Activated CD8-positive, alpha-beta memory T cell treated with anti-CD3 and anti-CD28 coated beads, Interleukin-2, amount 10 ng/mL, durations not matched to agents 7 days and 5 days (primary cell): ENCODE measurements around the gene NOTUM. TPM values are rescaled to one million over a fixed set of nuclear protein-coding genes. Genes with fewer than 3 reads are reported as not detected.

ENCODE experiments used
- ATAC-seq: fragments of 150-1000 bp; cut with Tn5 transposase; one replicate; pipeline ENCODE4 v1.10.0; 2021; ENCODE audit warnings: moderate library complexity
- CTCF ChIA-PET: fragments of 350-600 bp; sonication (Branson Sonifier 250); formaldehyde crosslinking; loops from one replicate; lab custom pipeline; 2021; ENCODE audit warnings: antibody characterized with exemption; lab: Charles Lee
- DNase-seq: peaks from one replicate; pipeline ENCODE4 v3.0.0-alpha.2; 2020
- H3K27ac Mint-ChIP-seq: one replicate; pipeline ENCODE4 v1.8.0; 2021; ENCODE audit warnings: mild to moderate bottlenecking, mixed read lengths
- H3K27me3 Mint-ChIP-seq: one replicate; pipeline ENCODE4 v1.8.0; 2021; ENCODE audit warnings: mixed read lengths
- H3K36me3 Mint-ChIP-seq: one replicate; pipeline ENCODE4 v1.8.0; 2021; ENCODE audit warnings: mild to moderate bottlenecking, mixed read lengths
- H3K4me1 Mint-ChIP-seq: one replicate; pipeline ENCODE4 v1.8.0; 2021; ENCODE audit warnings: mixed read lengths
- H3K4me3 Mint-ChIP-seq: one replicate; pipeline ENCODE4 v1.8.0; 2021; ENCODE audit warnings: mild to moderate bottlenecking, moderate library complexity, mixed read lengths
- H3K9me3 Mint-ChIP-seq: one replicate; pipeline ENCODE4 v1.8.0; 2022; ENCODE audit warnings: low read depth, mixed read lengths
- total RNA-seq, 2 experiments: library from RNA; stranded (reverse); gene quantifications; one replicate each; pipeline ENCODE4 v1.2.3, GENCODE V29; 2021

NOTUM gene
- total RNA-seq, 2 experiments from 2014 or later, result 0.21 TPM; not detected in 1

DNA sequence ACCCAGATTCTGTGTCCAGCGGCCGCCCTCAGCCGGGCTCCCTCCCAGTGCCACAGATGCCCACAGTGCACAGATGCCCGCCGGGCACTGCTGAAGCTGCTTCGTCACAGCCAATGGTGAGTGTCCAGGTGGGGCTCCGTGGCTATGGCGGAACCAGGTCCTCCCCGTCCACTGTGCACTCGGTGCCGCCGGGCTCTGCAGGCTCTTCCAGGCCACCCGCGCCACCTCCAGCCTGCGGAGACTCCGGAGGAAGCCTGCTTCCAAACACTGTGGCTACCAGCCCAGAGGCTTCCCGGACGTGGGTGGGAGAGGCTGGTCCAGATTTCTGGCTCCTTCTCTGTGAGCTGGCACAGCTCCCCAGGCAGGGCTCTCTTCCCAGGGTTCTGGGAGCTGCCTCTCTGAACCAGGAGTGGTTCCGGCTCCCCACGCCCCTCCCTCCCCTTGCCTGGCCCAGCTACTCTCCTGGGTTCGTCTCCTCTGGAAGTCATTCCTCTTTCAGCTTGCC is 21.1 kb downstream of the NOTUM start:
- Mint-ChIP-seq H3K4me1 (peaks cover 12% of the 10 kb centered on the region), H3K27me3 (peaks cover 5% of the 10 kb centered on the region), H3K27ac (no peak overlapping the region), H3K36me3 (no peaks in the 10 kb centered on the region), H3K4me3 (no peak overlapping the region), H3K9me3 (no peaks in the 10 kb centered on the region)
- CTCF ChIA-PET, result interaction anchor here (1.7 kb wide), 1 partner anchor 19 kb away, joined by 5 read pairs; no protein-coding TSS in a partner anchor
- DNase-seq (no peak), ATAC-seq (no peak)

DNA sequence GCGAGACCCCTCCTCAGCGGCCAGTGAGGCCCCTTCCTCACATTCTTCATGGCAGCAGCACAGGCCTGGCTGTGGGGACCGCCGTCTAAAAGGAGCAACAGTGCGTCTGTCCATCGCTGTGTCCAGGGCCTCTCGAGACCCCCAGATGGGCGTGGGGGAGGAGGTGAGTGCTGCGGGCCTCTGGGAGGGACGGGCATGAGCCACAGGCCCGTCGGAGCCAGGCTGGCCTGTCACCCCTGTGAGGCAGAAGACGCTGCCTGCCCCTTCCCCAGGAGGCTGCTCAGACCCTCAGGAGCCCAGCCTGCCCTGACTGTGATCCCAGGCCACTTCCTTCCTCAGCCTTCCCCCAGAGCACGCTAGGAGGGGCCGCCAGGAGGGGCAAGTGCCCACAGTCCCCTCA is 21.8 kb downstream of the NOTUM start:
- Mint-ChIP-seq H3K36me3 (no peaks in the 10 kb centered on the region), H3K4me3 (no peak overlapping the region)
- CTCF ChIA-PET, result no interaction called here

DNA sequence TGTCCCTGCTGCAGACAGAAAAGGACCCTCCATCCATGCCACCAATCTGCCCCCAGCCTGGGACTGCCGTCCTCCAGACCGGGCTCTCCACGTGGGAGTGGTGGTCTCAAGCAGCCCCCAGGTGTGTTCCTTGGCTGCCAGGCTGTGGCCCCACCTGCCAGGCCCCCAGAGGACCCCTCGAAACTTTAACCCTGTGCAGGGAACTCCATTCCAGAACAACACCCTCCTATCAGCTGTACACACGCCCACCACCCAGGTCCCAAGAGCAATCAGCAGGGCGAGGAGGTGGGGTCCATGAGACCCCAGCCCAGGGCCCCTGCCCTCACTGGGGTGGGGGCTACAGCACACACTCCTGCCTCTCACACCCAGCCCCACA is 25.3 kb downstream of the NOTUM start:
- H3K4me1 Mint-ChIP-seq, result peaks cover 21% of the 10 kb centered on the region
- CTCF ChIA-PET, result interaction anchor here (1.2 kb wide), 1 partner anchor 24 kb away, joined by 4 read pairs; no protein-coding TSS in a partner anchor
- no peaks in the 10 kb centered on the region for H3K36me3 Mint-ChIP-seq
- ATAC-seq (no peak), DNase-seq (no peak)
- no peaks in the 10 kb centered on the region for H3K9me3 Mint-ChIP-seq
- H3K27me3 Mint-ChIP-seq, result peaks cover 5% of the 10 kb centered on the region
- H3K27ac Mint-ChIP-seq, result no peak overlapping the region
- peak overlapping the region; percentile 43 for H3K4me3 Mint-ChIP-seq

More for the DNA sequence above, 21.8 kb downstream of the NOTUM start:
- H3K4me1 Mint-ChIP-seq, result peaks cover 12% of the 10 kb centered on the region
- DNase-seq (no peak), ATAC-seq (no peak)
- H3K9me3 Mint-ChIP-seq, result no peaks in the 10 kb centered on the region
- H3K27ac Mint-ChIP-seq, result no peak overlapping the region
- peaks cover 5% of the 10 kb centered on the region for H3K27me3 Mint-ChIP-seq

DNA sequence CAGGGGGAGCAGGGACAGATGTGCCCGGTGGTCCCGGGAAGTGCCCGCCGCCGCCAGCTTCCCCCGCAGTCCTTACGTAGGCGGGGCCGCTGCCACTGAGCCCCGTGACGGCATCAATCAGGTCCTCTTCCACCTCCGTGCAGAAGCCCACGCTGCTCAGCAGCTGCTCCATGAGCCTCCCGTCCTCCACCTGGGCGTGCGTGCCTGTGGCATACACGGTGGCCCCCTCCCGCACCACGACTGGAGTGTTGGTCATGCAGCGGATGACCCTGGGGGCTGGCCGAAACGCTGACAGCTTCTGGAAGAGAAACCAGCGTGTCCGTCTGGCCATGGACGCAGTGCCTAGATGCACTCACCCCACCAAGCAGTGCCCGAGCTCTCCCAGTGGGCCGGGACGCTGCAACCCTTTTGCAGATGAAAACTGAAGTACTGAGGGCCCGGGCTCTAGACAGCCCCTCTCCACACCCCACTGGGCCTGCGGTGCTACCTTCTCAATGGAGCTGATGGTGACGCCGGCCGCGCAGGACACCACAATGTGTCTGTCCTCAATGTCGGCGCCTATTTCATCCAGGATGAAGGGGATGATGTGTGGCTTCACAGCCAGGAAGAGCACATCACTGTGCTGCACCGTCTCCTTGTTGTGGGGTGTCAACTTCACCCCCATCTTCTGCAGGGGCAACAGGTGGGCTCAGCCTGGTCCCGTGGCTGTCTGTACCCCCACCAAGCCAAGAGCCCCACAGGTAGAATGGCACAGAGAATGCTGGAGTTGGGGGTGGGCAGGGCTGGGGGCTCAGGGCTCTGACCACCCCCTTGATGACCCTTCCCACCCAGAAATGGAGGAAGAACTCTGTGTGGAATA is 25.9 kb downstream of the NOTUM start:
- Mint-ChIP-seq H3K36me3 (no peaks in the 10 kb centered on the region), H3K4me1 (peaks cover 21% of the 10 kb centered on the region), H3K27ac (no peak overlapping the region), H3K27me3 (no peaks in the 10 kb centered on the region), H3K9me3 (no peaks in the 10 kb centered on the region), H3K4me3 (no peak overlapping the region)
- no peak for ATAC-seq
- DNase-seq, result no peak
- CTCF ChIA-PET, result interaction anchor here (1.2 kb wide), 1 partner anchor 24 kb away, joined by 4 read pairs; no protein-coding TSS in a partner anchor

- DNase-seq, result no peak
- H3K9me3 Mint-ChIP-seq, result no peaks in the 10 kb centered on the region
- CTCF ChIA-PET, result interaction anchor here (1.5 kb wide), 1 partner anchor 88 kb away, joined by 5 read pairs; the partner anchor contains the start of gene CENPX
- no peaks in the 10 kb centered on the region for H3K27me3 Mint-ChIP-seq
- no peak overlapping the region for H3K27ac Mint-ChIP-seq
- ATAC-seq, result no peak
- no peak overlapping the region for H3K4me3 Mint-ChIP-seq
- no peaks in the 10 kb centered on the region for H3K36me3 Mint-ChIP-seq
- peaks cover 21% of the 10 kb centered on the region for H3K4me1 Mint-ChIP-seq
These were observed 26.8 kb downstream of the NOTUM start for GRCh38 chr17:81934098-81934757.

DNA sequence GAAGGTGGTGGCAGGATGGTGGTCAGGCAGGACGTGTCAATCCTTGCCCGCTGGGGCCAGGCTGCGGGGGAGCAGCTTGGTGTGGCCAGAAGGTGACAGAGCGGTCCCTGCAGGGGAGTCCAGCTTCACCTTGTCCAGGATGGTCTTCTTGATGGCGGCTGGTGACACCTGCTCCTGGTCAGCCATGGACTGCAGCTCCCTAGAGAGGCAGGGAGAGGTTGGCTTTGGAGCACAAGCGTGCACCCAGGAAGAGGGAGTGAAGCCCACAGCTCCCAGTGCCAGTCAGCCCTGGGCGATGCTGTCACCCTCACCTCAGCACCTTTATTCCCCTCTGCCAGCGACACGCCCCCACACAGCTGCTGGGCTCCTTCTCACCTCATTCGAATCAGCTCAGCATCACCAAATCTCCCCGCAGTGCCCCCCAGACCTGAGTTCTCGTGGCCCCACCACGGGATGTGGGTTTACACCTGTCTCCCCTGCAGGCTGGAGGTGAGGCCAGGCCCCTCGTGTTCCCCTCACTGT is 27.7 kb downstream of the NOTUM start:
- no peak overlapping the region for H3K27ac Mint-ChIP-seq
- ATAC-seq (no peak), DNase-seq (no peak)
- no peaks in the 10 kb centered on the region for H3K9me3 Mint-ChIP-seq
- no peaks in the 10 kb centered on the region for H3K36me3 Mint-ChIP-seq
- H3K4me3 Mint-ChIP-seq, result no peak overlapping the region
- H3K27me3 Mint-ChIP-seq, result peaks cover 2% of the 10 kb centered on the region
- CTCF ChIA-PET, result interaction anchor here (0.7 to 2.3 kb wide), 3 partner anchors 26 to 104 kb away, joined by 3 to 7 read pairs (median 5); partner anchors contain the start of genes CENPX and DCXR
- H3K4me1 Mint-ChIP-seq, result peaks cover 27% of the 10 kb centered on the region

DNA sequence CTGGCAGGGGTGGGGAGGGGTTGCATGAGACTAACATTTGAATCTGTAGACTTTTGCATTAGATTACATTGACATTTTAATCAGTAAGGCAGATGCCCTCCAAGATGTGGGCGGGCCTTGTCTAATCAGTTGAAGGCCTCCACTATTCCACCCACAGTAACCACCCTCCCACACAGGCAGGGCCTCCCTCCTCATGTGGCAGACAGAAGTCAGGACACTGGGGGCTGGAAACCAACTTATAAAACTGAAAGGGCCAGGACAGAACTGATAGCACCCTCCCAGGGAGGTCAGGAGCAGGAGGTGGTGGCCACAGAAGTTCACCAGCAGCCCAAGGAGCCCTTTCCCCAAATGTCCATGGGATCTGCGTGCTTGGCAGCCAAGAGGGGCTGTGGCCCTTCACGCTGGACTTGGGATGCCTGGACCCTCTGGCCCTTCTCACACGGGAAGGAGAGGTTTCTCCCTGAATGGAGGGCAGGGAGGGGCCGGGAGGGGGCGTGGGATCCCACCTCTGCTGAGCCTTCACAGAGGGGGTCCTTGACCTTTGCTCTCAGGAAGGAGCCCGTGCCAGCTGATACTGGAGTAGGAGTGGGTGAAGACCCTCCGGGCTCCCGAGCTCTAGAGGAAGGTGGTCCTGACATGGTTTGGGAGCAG is 28.5 kb downstream of the NOTUM start:
- Mint-ChIP-seq H3K9me3 (no peaks in the 10 kb centered on the region), H3K36me3 (no peaks in the 10 kb centered on the region), H3K27ac (no peak overlapping the region), H3K27me3 (peaks cover 2% of the 10 kb centered on the region), H3K4me3 (no peak overlapping the region), H3K4me1 (peaks cover 22% of the 10 kb centered on the region)
- CTCF ChIA-PET, result interaction anchor here (0.7 to 2.3 kb wide), 2 partner anchors 27 to 105 kb away, joined by 3 to 7 read pairs; partner anchors contain the start of gene DCXR
- ATAC-seq (no peak), DNase-seq (no peak)

DNA sequence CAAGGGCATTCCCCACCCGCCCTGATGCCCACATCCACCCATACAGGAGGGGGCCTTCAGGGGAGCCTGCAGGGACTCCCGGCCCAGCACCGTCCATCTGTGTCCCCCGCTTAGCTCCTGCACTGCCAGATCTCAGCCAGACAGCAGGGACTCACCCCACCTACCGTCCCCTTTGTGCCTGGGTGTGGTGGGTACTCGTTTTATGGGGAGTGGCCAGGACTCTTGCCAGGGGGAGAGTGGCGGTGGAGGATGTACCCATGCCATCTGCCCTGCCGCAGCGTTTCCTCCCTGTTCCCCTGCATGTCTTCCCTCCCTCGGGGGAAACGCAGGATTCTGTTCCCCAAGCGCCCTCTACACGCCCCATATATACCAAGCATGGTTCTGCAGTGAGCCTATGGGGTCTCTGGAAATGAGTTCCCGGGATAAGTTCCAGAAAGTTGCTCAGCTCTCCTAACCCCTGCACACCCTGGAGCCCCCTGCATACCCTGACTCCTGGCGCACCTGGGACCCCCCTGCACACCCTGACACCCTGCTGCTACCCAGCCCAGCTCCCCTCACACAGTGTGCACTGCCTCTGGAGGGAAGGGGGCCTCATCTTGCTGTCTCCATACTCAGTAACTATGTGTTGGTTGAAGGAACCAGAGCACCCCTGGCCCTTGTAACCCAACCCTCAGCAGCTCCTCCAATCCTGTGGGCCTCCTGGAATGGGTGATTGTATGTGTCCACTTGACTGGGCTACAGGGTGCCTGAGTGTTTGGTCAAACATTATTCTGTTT is 29.2 kb downstream of the NOTUM start:
- CTCF ChIA-PET, result interaction anchor here (1.8 to 2.3 kb wide), 2 partner anchors 28 kb away, joined by 7 to 10 read pairs; no protein-coding TSS in a partner anchor
- H3K4me1 Mint-ChIP-seq, result peaks cover 22% of the 10 kb centered on the region
- no peaks in the 10 kb centered on the region for H3K36me3 Mint-ChIP-seq
- DNase-seq, result no peak
- H3K4me3 Mint-ChIP-seq, result no peak overlapping the region
- no peaks in the 10 kb centered on the region for H3K9me3 Mint-ChIP-seq
- H3K27me3 Mint-ChIP-seq, result peaks cover 2% of the 10 kb centered on the region
- ATAC-seq, result no peak
- H3K27ac Mint-ChIP-seq, result no peak overlapping the region

- no peak overlapping the region for H3K27ac Mint-ChIP-seq
- ATAC-seq, result no peak
- peaks cover 2% of the 10 kb centered on the region for H3K27me3 Mint-ChIP-seq
- peaks cover 24% of the 10 kb centered on the region for H3K4me1 Mint-ChIP-seq
- CTCF ChIA-PET, result interaction anchor here (1.8 kb wide), 1 partner anchor 28 kb away, joined by 10 read pairs; no protein-coding TSS in a partner anchor
- no peaks in the 10 kb centered on the region for H3K9me3 Mint-ChIP-seq
- H3K36me3 Mint-ChIP-seq, result no peaks in the 10 kb centered on the region
- DNase-seq, result no peak
- no peak overlapping the region for H3K4me3 Mint-ChIP-seq
These were observed 29.8 kb downstream of the NOTUM start for GRCh38 chr17:81931189-81931556.

DNA sequence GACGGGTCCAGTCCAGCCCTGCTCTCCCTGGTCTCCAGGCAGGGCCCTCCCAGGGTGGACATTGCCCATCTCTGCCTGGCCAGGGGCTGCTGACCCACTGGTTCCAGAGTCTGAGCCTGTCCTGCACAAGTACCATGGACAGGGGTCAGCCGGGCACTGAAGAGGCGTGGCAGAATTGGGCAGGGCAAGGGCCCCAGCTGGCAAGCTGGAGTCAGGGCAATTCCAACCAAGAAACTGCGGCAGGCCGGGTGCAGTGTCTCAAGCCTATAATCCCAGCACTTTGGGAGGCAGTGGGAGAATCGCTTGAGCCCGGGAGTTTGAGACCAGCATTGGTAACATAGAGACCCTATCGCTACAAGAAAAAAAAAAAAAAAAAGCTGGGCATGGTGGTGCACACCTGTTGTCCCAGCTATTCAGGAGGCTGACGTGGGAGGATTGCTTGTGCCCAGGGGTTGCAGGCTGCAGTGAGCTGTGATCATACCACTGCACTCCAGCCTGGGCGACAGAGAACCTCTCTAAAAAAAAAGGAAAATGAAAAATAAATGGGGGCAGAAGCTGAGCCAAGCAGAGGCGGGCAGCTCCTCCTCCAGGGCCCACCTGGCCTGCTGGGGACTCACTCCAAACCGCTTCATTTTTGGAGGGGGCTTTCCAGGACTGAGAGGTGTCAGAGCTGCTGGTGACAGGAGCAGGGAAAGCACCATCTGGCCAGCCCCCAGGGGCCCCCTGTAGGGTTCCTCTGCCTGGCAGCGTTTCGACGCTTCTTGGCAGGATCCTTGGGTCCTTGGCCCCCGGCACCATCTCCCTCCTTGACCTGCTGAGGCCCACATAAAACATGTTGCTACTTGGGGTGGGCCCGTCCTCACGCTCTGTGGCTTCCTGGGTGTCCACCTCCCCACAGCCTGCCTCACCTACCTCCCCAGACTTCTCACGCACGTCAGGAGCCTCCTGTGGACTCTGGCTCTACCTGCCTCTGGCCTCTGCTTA is 30.6 kb downstream of the NOTUM start:
- ATAC-seq (no peak), DNase-seq (no peak)
- CTCF ChIA-PET, result interaction anchor here (0.6 to 1.8 kb wide), 2 partner anchors 29 to 89 kb away, joined by 3 to 10 read pairs; no protein-coding TSS in a partner anchor
- Mint-ChIP-seq H3K4me1 (peaks cover 25% of the 10 kb centered on the region), H3K9me3 (no peaks in the 10 kb centered on the region), H3K4me3 (no peak overlapping the region), H3K27me3 (peaks cover 2% of the 10 kb centered on the region), H3K27ac (no peak overlapping the region), H3K36me3 (no peaks in the 10 kb centered on the region)
